ENCODE data around the gene TNIK. TPM values are rescaled to one million over a fixed set of nuclear protein-coding genes. Genes with fewer than 3 reads are reported as not detected.

Gene TNIK
- total RNA-seq, 2 experiments from 2014 or later: 57.6 to 61.7 TPM

- Mint-ChIP-seq H3K4me1 (peaks cover 17% of the 10 kb centered on the region), H3K27me3 (no peaks in the 10 kb centered on the region), H3K9me3 (peaks cover 10% of the 10 kb centered on the region), H3K27ac (no peak overlapping the region), H3K4me3 (no peak overlapping the region), H3K36me3 (ENCODE audit: low read depth) (peaks cover 61% of the 10 kb centered on the region)
- ChIA-PET CTCF (no interaction called here), POLR2A (no interaction called here)
- DNase-seq: no peak
Measured at GRCh38 chr3:171200052-171200749, 260.0 kb downstream of the TNIK start.

GRCh38 chr3:171199473-171199829 is 260.8 kb downstream of the TNIK start:
- Mint-ChIP-seq H3K27ac (no peak overlapping the region), H3K36me3 (ENCODE audit: low read depth) (peaks cover 60% of the 10 kb centered on the region), H3K9me3 (peaks cover 10% of the 10 kb centered on the region), H3K27me3 (no peaks in the 10 kb centered on the region), H3K4me3 (no peak overlapping the region), H3K4me1 (peaks cover 17% of the 10 kb centered on the region)
- DNase-seq: no peak
- ChIA-PET POLR2A (no interaction called here), CTCF (no interaction called here)

GRCh38 chr3:171198781-171199472 is 261.3 kb downstream of the TNIK start:
- ChIA-PET POLR2A (no interaction called here), CTCF (no interaction called here)
- no peaks in the 10 kb centered on the region for H3K27me3 Mint-ChIP-seq
- no peak overlapping the region for H3K4me3 Mint-ChIP-seq
- no peak for DNase-seq
- H3K9me3 Mint-ChIP-seq: peaks cover 10% of the 10 kb centered on the region
- H3K4me1 Mint-ChIP-seq: peaks cover 17% of the 10 kb centered on the region
- H3K36me3 Mint-ChIP-seq (ENCODE audit: low read depth): peaks cover 61% of the 10 kb centered on the region
- no peak overlapping the region for H3K27ac Mint-ChIP-seq

- H3K4me1 Mint-ChIP-seq: peaks cover 26% of the 10 kb centered on the region
- DNase-seq: no peak
- ChIA-PET CTCF (interaction anchor here (0.7 to 1.0 kb wide), 2 partner anchors 9 to 265 kb away, joined by 3 read pairs; partner anchors contain the start of gene TNIK), POLR2A (interaction anchor here (0.6 kb wide), 1 partner anchor 368 kb away, joined by 3 read pairs; no protein-coding TSS in a partner anchor)
- no peaks in the 10 kb centered on the region for H3K27me3 Mint-ChIP-seq
- H3K27ac Mint-ChIP-seq: no peak overlapping the region
- peaks cover 10% of the 10 kb centered on the region for H3K9me3 Mint-ChIP-seq
- H3K36me3 Mint-ChIP-seq (ENCODE audit: low read depth): peaks cover 58% of the 10 kb centered on the region
- H3K4me3 Mint-ChIP-seq: no peak overlapping the region
Measured at GRCh38 chr3:171195686-171196085, 264.5 kb downstream of the TNIK start.

- peaks cover 10% of the 10 kb centered on the region for H3K9me3 Mint-ChIP-seq
- no peak overlapping the region for H3K27ac Mint-ChIP-seq
- H3K4me3 Mint-ChIP-seq: no peak overlapping the region
- ChIA-PET POLR2A (no interaction called here), CTCF (no interaction called here)
- no peaks in the 10 kb centered on the region for H3K27me3 Mint-ChIP-seq
- DNase-seq: no peak
- peaks cover 59% of the 10 kb centered on the region for H3K36me3 Mint-ChIP-seq (ENCODE audit: low read depth)
- peaks cover 28% of the 10 kb centered on the region for H3K4me1 Mint-ChIP-seq
Measured at GRCh38 chr3:171194965-171195364, 265.2 kb downstream of the TNIK start.

- H3K9me3 Mint-ChIP-seq: peaks cover 10% of the 10 kb centered on the region
- no peak overlapping the region for H3K27ac Mint-ChIP-seq
- H3K4me3 Mint-ChIP-seq: no peak overlapping the region
- peaks cover 38% of the 10 kb centered on the region for H3K4me1 Mint-ChIP-seq
- ChIA-PET POLR2A (no interaction called here), CTCF (interaction anchor here (1.3 kb wide), 1 partner anchor 167 kb away, joined by 3 read pairs; the partner anchor contains the start of gene SLC2A2)
- H3K27me3 Mint-ChIP-seq: no peaks in the 10 kb centered on the region
- H3K36me3 Mint-ChIP-seq (ENCODE audit: low read depth): peaks cover 58% of the 10 kb centered on the region
- DNase-seq: no peak
Measured at GRCh38 chr3:171193693-171194092, 266.5 kb downstream of the TNIK start.

- no peaks in the 10 kb centered on the region for H3K27me3 Mint-ChIP-seq
- H3K4me3 Mint-ChIP-seq: no peak overlapping the region
- H3K27ac Mint-ChIP-seq: no peak overlapping the region
- peaks cover 2% of the 10 kb centered on the region for H3K9me3 Mint-ChIP-seq
- H3K4me1 Mint-ChIP-seq: peaks cover 35% of the 10 kb centered on the region
- ChIA-PET CTCF (interaction anchor here (1.3 kb wide), 1 partner anchor 166 kb away, joined by 3 read pairs; the partner anchor contains the start of gene SLC2A2), POLR2A (no interaction called here)
- peaks cover 55% of the 10 kb centered on the region for H3K36me3 Mint-ChIP-seq (ENCODE audit: low read depth)
- DNase-seq: no peak
Measured at GRCh38 chr3:171192176-171192854, 267.9 kb downstream of the TNIK start.

GRCh38 chr3:171190668-171191067 is 269.5 kb downstream of the TNIK start:
- no peak for DNase-seq
- H3K27ac Mint-ChIP-seq: no peak overlapping the region
- ChIA-PET POLR2A (no interaction called here), CTCF (no interaction called here)
- no peak overlapping the region for H3K4me3 Mint-ChIP-seq
- H3K27me3 Mint-ChIP-seq: no peaks in the 10 kb centered on the region
- no peaks in the 10 kb centered on the region for H3K9me3 Mint-ChIP-seq
- H3K36me3 Mint-ChIP-seq (ENCODE audit: low read depth): peaks cover 48% of the 10 kb centered on the region
- H3K4me1 Mint-ChIP-seq: peaks cover 45% of the 10 kb centered on the region

- Mint-ChIP-seq H3K9me3 (no peaks in the 10 kb centered on the region), H3K36me3 (ENCODE audit: low read depth) (peaks cover 49% of the 10 kb centered on the region), H3K4me3 (no peak overlapping the region), H3K4me1 (peaks cover 55% of the 10 kb centered on the region), H3K27me3 (no peaks in the 10 kb centered on the region), H3K27ac (peak overlapping the region; percentile 19)
- DNase-seq: no peak
- CTCF ChIA-PET: interaction anchor here (0.5 to 4.1 kb wide), 3 partner anchors 27 to 695 kb away, joined by 3 to 29 read pairs (median 3); no protein-coding TSS in a partner anchor
- POLR2A ChIA-PET: interaction anchor here (1.8 kb wide), 1 partner anchor 272 kb away, joined by 4 read pairs; no protein-coding TSS in a partner anchor
Measured at GRCh38 chr3:171189394-171190080, 270.7 kb downstream of the TNIK start.

- DNase-seq: no peak
- ChIA-PET POLR2A (no interaction called here), CTCF (interaction anchor here (0.6 to 4.1 kb wide), 6 partner anchors 8 to 378 kb away, joined by 3 to 29 read pairs (median 4); no protein-coding TSS in a partner anchor)
- Mint-ChIP-seq H3K4me1 (peaks cover 65% of the 10 kb centered on the region), H3K36me3 (ENCODE audit: low read depth) (peaks cover 42% of the 10 kb centered on the region), H3K4me3 (no peak overlapping the region), H3K27me3 (no peaks in the 10 kb centered on the region), H3K9me3 (no peaks in the 10 kb centered on the region), H3K27ac (no peak overlapping the region)
Measured at GRCh38 chr3:171187706-171188290, 272.4 kb downstream of the TNIK start.

GRCh38 chr3:171186817-171187500 is 273.2 kb downstream of the TNIK start:
- Mint-ChIP-seq H3K27ac (no peak overlapping the region), H3K36me3 (ENCODE audit: low read depth) (peaks cover 40% of the 10 kb centered on the region), H3K9me3 (no peaks in the 10 kb centered on the region), H3K27me3 (no peaks in the 10 kb centered on the region), H3K4me3 (no peak overlapping the region), H3K4me1 (peaks cover 61% of the 10 kb centered on the region)
- ChIA-PET POLR2A (interaction anchor here (0.5 kb wide), 1 partner anchor 59 kb away, joined by 3 read pairs; no protein-coding TSS in a partner anchor), CTCF (interaction anchor here (0.6 to 4.1 kb wide), 5 partner anchors 9 to 382 kb away, joined by 3 to 29 read pairs (median 3); no protein-coding TSS in a partner anchor)
- DNase-seq: no peak

- no peak overlapping the region for H3K4me3 Mint-ChIP-seq
- no peak overlapping the region for H3K27ac Mint-ChIP-seq
- peaks cover 41% of the 10 kb centered on the region for H3K36me3 Mint-ChIP-seq (ENCODE audit: low read depth)
- POLR2A ChIA-PET: interaction anchor here (0.5 kb wide), 1 partner anchor 60 kb away, joined by 3 read pairs; no protein-coding TSS in a partner anchor
- peaks cover 59% of the 10 kb centered on the region for H3K4me1 Mint-ChIP-seq
- no peaks in the 10 kb centered on the region for H3K27me3 Mint-ChIP-seq
- no peak for DNase-seq
- no peaks in the 10 kb centered on the region for H3K9me3 Mint-ChIP-seq
- CTCF ChIA-PET: interaction anchor here (1.1 to 4.1 kb wide), 2 partner anchors 23 to 379 kb away, joined by 3 to 29 read pairs; no protein-coding TSS in a partner anchor
Measured at GRCh38 chr3:171186383-171186782, 273.8 kb downstream of the TNIK start.

Measured in activated CD4-positive, alpha-beta memory T cell treated with anti-CD3 and anti-CD28 coated beads, Interleukin-2, amount 10 ng/mL, durations not matched to agents 7 days and 5 days (primary cell).